Activated CD4-positive, alpha-beta T cell treated with anti-CD3 and anti-CD28 coated beads for 36 hours (primary cell): Measurements from ENCODE around the gene PARP14. TPM values are rescaled to one million over a fixed set of nuclear protein-coding genes. Genes with fewer than 3 reads are reported as not detected.
A peak's percentile ranks its signal among the peaks of the same experiment; 100 is the strongest.
"Not testable (repeated sequence)": the region's sequence is repeated elsewhere in the genome, so short reads cannot be mapped to it uniquely, and the experiment has no call there.

Experiments used
- ATAC-seq: fragments of 200-7000 bp; cut with Tn5 transposase; one replicate; pipeline ENCODE4 v1.10.0; 2021; ENCODE audit warnings: mild to moderate bottlenecking, moderate library complexity
- CTCF ChIA-PET: fragments of 350-600 bp; sonication (Branson Sonifier 250); formaldehyde crosslinking; loops from one replicate; lab custom pipeline; 2021; ENCODE audit warnings: antibody characterized with exemption; lab: Charles Lee
- POLR2A ChIA-PET: fragments of 350-600 bp; sonication (Branson Sonifier 250); formaldehyde crosslinking; loops from one replicate; lab custom pipeline; 2021; ENCODE audit warnings: antibody characterized with exemption, inconsistent platforms; lab: Charles Lee
- DNase-seq: peaks from one replicate; pipeline ENCODE4 v3.0.0-alpha.2; 2020
- H3K27ac Mint-ChIP-seq: one replicate; pipeline ENCODE4 v1.8.0; 2021; ENCODE audit warnings: mixed read lengths
- H3K27me3 Mint-ChIP-seq: one replicate; pipeline ENCODE4 v1.8.0; 2021; ENCODE audit warnings: mixed read lengths
- H3K36me3 Mint-ChIP-seq: one replicate; pipeline ENCODE4 v1.8.0; 2021; ENCODE audit warnings: low read depth, mixed read lengths
- H3K4me1 Mint-ChIP-seq: one replicate; pipeline ENCODE4 v1.8.0; 2021; ENCODE audit warnings: mixed read lengths
- H3K4me3 Mint-ChIP-seq: one replicate; pipeline ENCODE4 v1.8.0; 2021; ENCODE audit warnings: mild to moderate bottlenecking, moderate library complexity, mixed read lengths
- H3K9me3 Mint-ChIP-seq: one replicate; pipeline ENCODE4 v1.8.0; 2021; ENCODE audit warnings: low read depth, mixed read lengths
- intact Hi-C, 2 experiments: fragments of 100-400 bp; cut with DNase I in 1 of 2; cut with micrococcal nuclease in 1 of 2; formaldehyde crosslinking; loops; one replicate each; pipeline versions ENCODE4 v1.14.2 to v1.15.1; 2022 to 2024; cut with DNase I, micrococcal nuclease
- total RNA-seq, 2 experiments: library from RNA; stranded (reverse); gene quantifications; one replicate each; pipeline ENCODE4 v1.2.3, GENCODE V29; 2021

The PARP14 gene
- total RNA-seq, 2 experiments from 2014 or later = 51.6 to 57.9 TPM

DNA sequence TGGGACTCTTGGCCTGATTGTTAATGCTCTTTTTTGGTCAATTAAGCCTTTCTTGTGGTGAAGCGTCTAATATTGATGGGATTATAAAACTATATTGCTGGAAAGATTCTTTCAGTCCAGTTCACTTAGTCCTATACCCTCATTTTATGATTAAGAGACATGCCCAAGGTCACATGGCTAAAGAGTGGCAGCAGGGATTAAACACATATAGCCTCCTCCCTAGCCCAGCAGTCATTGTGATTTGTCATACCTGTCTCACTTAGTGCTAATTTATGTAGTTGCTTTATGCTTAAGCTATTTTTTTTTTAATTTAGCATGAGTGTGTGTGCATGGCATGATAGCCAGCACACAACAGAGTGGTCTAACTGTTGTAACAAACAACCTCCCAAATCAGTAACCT, 9.5 kb downstream of the PARP14 start:
- intact Hi-C loops = no loop called here
- Mint-ChIP-seq H3K36me3 (peaks cover 47% of the 10 kb centered on the region), H3K27me3 (no peaks in the 10 kb centered on the region), H3K4me3 (no peak overlapping the region), H3K27ac (no peak overlapping the region), H3K9me3 (no peaks in the 10 kb centered on the region), H3K4me1 (peaks cover 11% of the 10 kb centered on the region)
- ATAC-seq (peak; percentile 23), DNase-seq (no peak)
- CTCF ChIA-PET = interaction anchor here (3.1 kb wide), 1 partner anchor 11 kb away, joined by 12 read pairs; no protein-coding TSS in a partner anchor
- POLR2A ChIA-PET = no interaction called here

- ATAC-seq (no peak), DNase-seq (no peak)
- no peak overlapping the region for H3K4me3 Mint-ChIP-seq
- H3K27ac Mint-ChIP-seq = no peak overlapping the region
- intact Hi-C loops = no loop called here
- ChIA-PET CTCF (no interaction called here), POLR2A (no interaction called here)
- H3K9me3 Mint-ChIP-seq = no peaks in the 10 kb centered on the region
- no peaks in the 10 kb centered on the region for H3K27me3 Mint-ChIP-seq
- peaks cover 11% of the 10 kb centered on the region for H3K4me1 Mint-ChIP-seq
- H3K36me3 Mint-ChIP-seq = peaks cover 50% of the 10 kb centered on the region
Observed at GRCh38 chr3:122691195-122691594, 10.6 kb downstream of the PARP14 start.

- ATAC-seq (no peak), DNase-seq (no peak)
- H3K27ac Mint-ChIP-seq = no peak overlapping the region
- peaks cover 3% of the 10 kb centered on the region for H3K4me1 Mint-ChIP-seq
- no peaks in the 10 kb centered on the region for H3K9me3 Mint-ChIP-seq
- H3K4me3 Mint-ChIP-seq = no peak overlapping the region
- POLR2A ChIA-PET = no interaction called here
- no peaks in the 10 kb centered on the region for H3K27me3 Mint-ChIP-seq
- H3K36me3 Mint-ChIP-seq = peaks cover 43% of the 10 kb centered on the region
- intact Hi-C loops = no loop called here
- CTCF ChIA-PET = interaction anchor here (0.5 kb wide), 1 partner anchor 335 kb away, joined by 3 read pairs; the partner anchor contains the start of gene SEMA5B
Observed at GRCh38 chr3:122692674-122693073, 12.0 kb downstream of the PARP14 start.

DNA sequence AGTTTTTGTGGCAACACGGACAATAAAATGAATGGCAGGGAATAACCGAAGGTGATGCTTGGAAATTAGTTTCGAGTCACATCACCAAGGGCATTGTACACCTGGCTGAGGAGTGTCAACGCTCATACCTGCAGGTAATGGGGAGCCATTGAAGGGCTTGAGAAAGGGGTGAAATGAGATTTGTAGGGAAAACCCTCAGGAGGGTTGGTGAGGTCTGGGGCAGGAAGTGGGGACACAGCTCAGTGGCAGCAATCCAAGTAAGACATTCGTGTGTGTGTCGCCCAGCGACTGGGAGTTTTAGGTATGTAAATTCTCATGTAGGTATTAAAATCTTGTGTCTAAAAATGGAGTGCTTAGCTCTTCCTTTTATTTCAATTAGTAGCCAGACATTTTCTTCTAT, 14.3 kb downstream of the PARP14 start:
- no peaks in the 10 kb centered on the region for H3K27me3 Mint-ChIP-seq
- peaks cover 40% of the 10 kb centered on the region for H3K36me3 Mint-ChIP-seq
- no peak overlapping the region for H3K4me3 Mint-ChIP-seq
- DNase-seq = no peak
- CTCF ChIA-PET = interaction anchor here (1.9 kb wide), 1 partner anchor 135 kb away, joined by 6 read pairs; no protein-coding TSS in a partner anchor
- no peak for ATAC-seq
- no peaks in the 10 kb centered on the region for H3K9me3 Mint-ChIP-seq
- intact Hi-C loops = no loop called here
- peaks cover 3% of the 10 kb centered on the region for H3K4me1 Mint-ChIP-seq
- POLR2A ChIA-PET = no interaction called here
- H3K27ac Mint-ChIP-seq = peak overlapping the region; percentile 6

DNA sequence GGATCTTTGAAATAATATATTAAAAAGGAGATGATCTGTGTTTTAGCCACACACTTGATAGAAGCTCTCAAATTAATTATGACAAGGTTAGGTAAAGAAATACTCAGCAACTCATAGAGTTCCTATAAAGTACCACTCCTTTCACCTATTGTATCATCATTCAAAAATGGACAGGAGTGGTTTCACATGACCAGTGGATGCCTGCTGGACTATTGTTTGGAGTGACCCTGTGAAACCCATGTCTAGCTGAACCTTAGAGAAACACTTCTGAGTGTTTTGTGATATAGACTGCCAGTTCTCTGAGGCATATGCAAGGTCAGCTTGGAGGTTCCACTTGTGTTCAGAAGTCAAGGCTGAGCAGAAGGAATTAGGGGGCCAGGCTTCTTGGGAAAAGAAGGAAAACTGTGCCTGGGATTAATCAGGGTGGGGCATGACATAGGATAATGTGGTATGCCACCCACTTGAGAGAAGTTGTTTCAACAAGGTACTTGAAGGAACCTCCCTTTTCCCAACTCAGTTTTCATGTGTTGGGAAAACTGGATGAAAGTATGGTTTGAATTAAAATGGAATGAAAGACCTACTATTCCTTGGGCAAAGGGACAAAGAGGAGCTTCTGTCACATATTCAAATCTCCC, 15.4 kb downstream of the PARP14 start:
- Mint-ChIP-seq H3K27me3 (no peaks in the 10 kb centered on the region), H3K27ac (no peak overlapping the region), H3K36me3 (peaks cover 48% of the 10 kb centered on the region), H3K4me1 (peaks cover 3% of the 10 kb centered on the region), H3K9me3 (no peaks in the 10 kb centered on the region), H3K4me3 (no peak overlapping the region)
- CTCF ChIA-PET = interaction anchor here (0.9 to 2.8 kb wide), 4 partner anchors 9 to 303 kb away, joined by 3 to 11 read pairs (median 5); partner anchors contain the start of gene PARP14
- DNase-seq (no peak), ATAC-seq (no peak)
- intact Hi-C loops = no loop called here
- POLR2A ChIA-PET = interaction anchor here (0.5 to 0.6 kb wide), 2 partner anchors 16 to 303 kb away, joined by 4 to 6 read pairs; no protein-coding TSS in a partner anchor

DNA sequence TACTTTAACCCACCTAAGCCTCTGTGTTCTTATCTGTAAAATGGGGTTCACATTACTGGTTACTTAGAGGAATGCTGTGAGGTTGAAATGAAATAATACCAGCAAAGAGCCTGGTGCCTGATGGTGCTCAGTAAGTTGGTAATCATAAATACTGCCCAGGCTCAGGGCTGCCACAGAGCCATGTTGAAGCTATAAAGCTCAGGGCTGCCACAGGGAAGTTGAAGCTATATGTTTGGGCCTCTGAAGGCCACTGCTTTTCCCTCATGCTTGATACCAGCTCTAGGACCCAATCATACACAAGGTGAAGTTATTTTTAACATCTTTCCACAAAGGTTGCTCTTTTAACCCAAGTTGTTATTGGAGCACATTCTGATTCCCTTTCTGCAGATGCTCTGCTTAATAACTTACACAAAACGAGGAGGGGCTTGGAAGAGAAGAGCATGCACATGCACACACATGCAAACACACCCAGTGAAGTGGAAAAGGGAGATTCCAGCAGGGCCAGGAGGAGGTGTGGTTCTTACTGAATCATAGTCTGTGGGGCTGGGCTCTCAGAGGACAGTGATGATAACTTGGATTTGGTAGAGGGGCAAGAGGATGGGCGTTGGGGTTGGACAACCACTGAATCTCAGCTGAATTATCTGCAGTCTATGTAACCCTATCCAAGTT, 17.4 kb downstream of the PARP14 start:
- peaks cover 50% of the 10 kb centered on the region for H3K36me3 Mint-ChIP-seq

GRCh38 chr3:122700193-122700592, 19.6 kb downstream of the PARP14 start:
- H3K36me3 Mint-ChIP-seq = peaks cover 54% of the 10 kb centered on the region
- intact Hi-C loops = no loop called here
- POLR2A ChIA-PET = interaction anchor here (1.0 kb wide), 1 partner anchor 21 kb away, joined by 3 read pairs; no protein-coding TSS in a partner anchor

More for the DNA sequence above, 17.4 kb downstream of the PARP14 start:
- no peaks in the 10 kb centered on the region for H3K9me3 Mint-ChIP-seq
- no peaks in the 10 kb centered on the region for H3K27me3 Mint-ChIP-seq
- no peak for ATAC-seq
- H3K4me1 Mint-ChIP-seq = peaks cover 3% of the 10 kb centered on the region
- DNase-seq = peak; percentile 12
- CTCF ChIA-PET = interaction anchor here (2.8 kb wide), 1 partner anchor 18 kb away, joined by 11 read pairs; the partner anchor contains the start of gene PARP14
- POLR2A ChIA-PET = interaction anchor here (0.6 to 1.1 kb wide), 2 partner anchors 11 to 287 kb away, joined by 3 to 6 read pairs; no protein-coding TSS in a partner anchor
- H3K27ac Mint-ChIP-seq = no peak overlapping the region
- H3K4me3 Mint-ChIP-seq = no peak overlapping the region
- intact Hi-C loops = no loop called here

DNA sequence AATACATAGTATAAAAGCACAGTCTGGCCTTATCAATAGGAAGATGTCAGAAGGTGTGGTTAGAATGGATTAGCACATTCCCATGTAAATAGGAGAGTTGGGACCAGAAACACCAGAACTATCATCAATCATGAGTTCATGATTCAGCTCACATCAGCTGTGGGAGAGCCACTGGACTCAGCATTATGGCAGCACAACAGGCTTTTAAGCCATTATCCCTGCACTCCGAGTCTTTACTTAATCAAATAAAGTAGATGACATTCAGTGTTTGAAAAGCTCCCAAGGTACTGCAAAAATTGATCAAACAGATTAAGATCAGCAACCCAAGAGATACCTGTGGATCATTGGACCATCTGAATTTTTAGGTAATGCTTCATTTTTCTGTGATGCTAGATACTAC, 24.7 kb downstream of the PARP14 start:
- H3K27ac Mint-ChIP-seq = no peak overlapping the region
- peaks cover 65% of the 10 kb centered on the region for H3K36me3 Mint-ChIP-seq
- no peaks in the 10 kb centered on the region for H3K27me3 Mint-ChIP-seq
- ATAC-seq (no peak), DNase-seq (no peak)
- POLR2A ChIA-PET = no interaction called here
- H3K4me1 Mint-ChIP-seq = peaks cover 4% of the 10 kb centered on the region
- CTCF ChIA-PET = no interaction called here
- intact Hi-C loops = no loop called here
- H3K9me3 Mint-ChIP-seq = no peaks in the 10 kb centered on the region
- no peak overlapping the region for H3K4me3 Mint-ChIP-seq

More at GRCh38 chr3:122700193-122700592, 19.6 kb downstream of the PARP14 start:
- no peaks in the 10 kb centered on the region for H3K27me3 Mint-ChIP-seq
- no peaks in the 10 kb centered on the region for H3K4me1 Mint-ChIP-seq
- H3K4me3 Mint-ChIP-seq = no peak overlapping the region
- ATAC-seq (no peak), DNase-seq (no peak)
- no peak overlapping the region for H3K27ac Mint-ChIP-seq
- CTCF ChIA-PET = interaction anchor here (1.2 kb wide), 1 partner anchor 72 kb away, joined by 3 read pairs; no protein-coding TSS in a partner anchor
- H3K9me3 Mint-ChIP-seq = no peaks in the 10 kb centered on the region

- H3K4me3 Mint-ChIP-seq, DNase-seq, H3K27ac Mint-ChIP-seq, H3K27me3 Mint-ChIP-seq, intact Hi-C loops, POLR2A ChIA-PET, H3K9me3 Mint-ChIP-seq, ATAC-seq: not testable (repeated sequence)
- Mint-ChIP-seq H3K36me3 (peaks cover 75% of the 10 kb centered on the region), H3K4me1 (peaks cover 17% of the 10 kb centered on the region)
- CTCF ChIA-PET = interaction anchor here (0.8 kb wide), 1 partner anchor 31 kb away, joined by 4 read pairs; no protein-coding TSS in a partner anchor
Observed at GRCh38 chr3:122710616-122711251, 30.1 kb downstream of the PARP14 start.

- H3K4me1 Mint-ChIP-seq = peaks cover 17% of the 10 kb centered on the region
- intact Hi-C loops = no loop called here
- H3K27me3 Mint-ChIP-seq = no peaks in the 10 kb centered on the region
- no peak overlapping the region for H3K27ac Mint-ChIP-seq
- H3K9me3 Mint-ChIP-seq = no peaks in the 10 kb centered on the region
- ATAC-seq (no peak), DNase-seq (no peak)
- peaks cover 67% of the 10 kb centered on the region for H3K36me3 Mint-ChIP-seq
- no peak overlapping the region for H3K4me3 Mint-ChIP-seq
- CTCF ChIA-PET = no interaction called here
- POLR2A ChIA-PET = interaction anchor here (0.7 kb wide), 1 partner anchor 140 kb away, joined by 5 read pairs; no protein-coding TSS in a partner anchor
Observed at GRCh38 chr3:122714273-122714672, 33.6 kb downstream of the PARP14 start.

DNA sequence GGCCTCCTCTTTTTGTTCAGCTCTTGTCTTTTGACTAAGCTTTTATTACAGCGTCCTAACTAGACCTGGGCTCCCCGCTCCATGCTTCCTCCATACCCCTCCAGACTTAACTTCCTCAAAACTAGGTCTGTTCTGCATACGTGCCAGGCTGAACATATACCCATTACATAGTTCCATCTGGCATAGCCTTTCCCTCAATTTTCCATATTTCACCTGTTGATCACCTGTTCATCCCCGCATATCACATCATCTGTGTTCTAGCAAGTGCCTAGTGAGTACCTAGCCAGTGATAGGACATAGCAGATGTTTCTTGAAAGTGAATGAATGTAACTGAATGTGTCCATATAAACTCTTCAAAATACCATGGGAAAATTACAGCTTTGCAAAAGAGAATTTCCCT, 36.0 kb downstream of the PARP14 start:
- CTCF ChIA-PET = interaction anchor here (0.6 kb wide), 1 partner anchor 344 kb away, joined by 3 read pairs; no protein-coding TSS in a partner anchor
- intact Hi-C loops = no loop called here

More for the DNA sequence above, 36.0 kb downstream of the PARP14 start:
- peaks cover 3% of the 10 kb centered on the region for H3K4me1 Mint-ChIP-seq
- no peak overlapping the region for H3K4me3 Mint-ChIP-seq
- no peak for DNase-seq
- H3K9me3 Mint-ChIP-seq = no peaks in the 10 kb centered on the region
- peaks cover 62% of the 10 kb centered on the region for H3K36me3 Mint-ChIP-seq
- ATAC-seq = no peak
- H3K27ac Mint-ChIP-seq = no peak overlapping the region
- H3K27me3 Mint-ChIP-seq = no peaks in the 10 kb centered on the region
- POLR2A ChIA-PET = no interaction called here
